Raji (cell line): ENCODE measurements around the gene SLC22A24.

ENCODE experiments used
- POLR2A ChIP-seq: IDR thresholded peaks from 2 replicates; pipeline ENCODE4 v1.6.1; 2011; ENCODE audit warnings: low read depth, low read length, control low read depth; ENCODE audit not compliant: insufficient read depth

Gene SLC22A24

GRCh38 chr11:63144121-63144520 lies at the start of gene SLC22A24:
SLC22A24 (minus strand) TSS chr11:63144221; CDS start chr11:63143779, 442 bp downstream.
- no peak for TF ChIP-seq POLR2A

GRCh38 chr11:63180536-63180935 lies 36.5 kb upstream of the SLC22A24 start:
- no peak for TF ChIP-seq POLR2A

GRCh38 chr11:63179432-63180041 lies 35.5 kb upstream of the SLC22A24 start:
- TF ChIP-seq POLR2A: no peak

- no peak for TF ChIP-seq POLR2A
These were observed 33.9 kb upstream of the SLC22A24 start for GRCh38 chr11:63177872-63178271.

- no peak for TF ChIP-seq POLR2A
These were observed 21.8 kb upstream of the SLC22A24 start for GRCh38 chr11:63165706-63166310.

GRCh38 chr11:63155794-63156193 lies 11.8 kb upstream of the SLC22A24 start:
- TF ChIP-seq POLR2A: no peak

- TF ChIP-seq POLR2A: no peak
These were observed 2.6 kb upstream of the SLC22A24 start for GRCh38 chr11:63146581-63146980.

GRCh38 chr11:63142459-63142858 lies 1.6 kb downstream of the SLC22A24 start:
- no peak for TF ChIP-seq POLR2A

- TF ChIP-seq POLR2A: no peak
These were observed 10.8 kb downstream of the SLC22A24 start for GRCh38 chr11:63132985-63133775.

- no peak for TF ChIP-seq POLR2A
These were observed 44.5 kb downstream of the SLC22A24 start for GRCh38 chr11:63099555-63099954.

- no peak for TF ChIP-seq POLR2A
These were observed 63.3 kb downstream of the SLC22A24 start for GRCh38 chr11:63080682-63081081.

GRCh38 chr11:63042596-63042995 lies 101.4 kb downstream of the SLC22A24 start:
- no peak for TF ChIP-seq POLR2A

GRCh38 chr11:63032457-63032856 lies 111.6 kb downstream of the SLC22A24 start:
- TF ChIP-seq POLR2A: no peak
